Putamen (tissue), 1 donor: Measurements from ENCODE around the gene NHERF2.
A peak's percentile ranks its signal among the peaks of the same experiment; 100 is the strongest.

Experiments
- DNase-seq: peaks from one replicate; pipeline ENCODE4 v3.0.0-alpha.2; 2016; ENCODE audit warnings: low spot score

Gene NHERF2

DNA sequence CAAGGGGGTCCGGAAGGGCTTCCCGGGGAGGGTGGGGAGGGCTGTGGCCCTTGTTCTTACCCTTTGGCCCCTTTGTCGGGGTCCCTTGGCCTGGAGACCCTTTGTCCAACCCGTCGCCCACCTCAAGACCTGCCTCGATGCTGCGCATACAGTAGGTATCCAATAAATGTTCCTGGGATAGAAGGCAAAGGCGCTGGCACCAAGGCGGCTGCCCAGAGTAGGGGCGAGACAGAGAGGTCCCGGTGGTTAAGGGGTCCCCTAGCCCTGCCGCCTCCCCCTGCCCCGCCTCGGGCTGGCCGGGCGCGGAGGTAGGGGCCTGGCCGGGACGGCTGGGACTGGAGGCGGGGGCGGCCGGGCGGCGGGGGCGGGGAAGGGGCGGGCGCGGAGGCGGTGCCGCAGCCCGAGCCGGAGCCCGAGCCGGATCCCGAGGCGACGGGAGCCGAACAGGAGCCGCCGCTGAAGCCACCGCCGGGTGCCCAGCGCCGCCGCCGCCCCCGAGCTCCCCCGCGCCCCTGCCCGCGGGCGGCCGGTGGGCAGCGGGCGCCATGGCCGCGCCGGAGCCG is at the start of gene NHERF2:
Gene NHERF2, plus strand, starts transcription at position 442 of the 563 bp plus-strand sequence. Its CDS starts 104 bp downstream, at position 546.
- no peak for DNase-seq

DNA sequence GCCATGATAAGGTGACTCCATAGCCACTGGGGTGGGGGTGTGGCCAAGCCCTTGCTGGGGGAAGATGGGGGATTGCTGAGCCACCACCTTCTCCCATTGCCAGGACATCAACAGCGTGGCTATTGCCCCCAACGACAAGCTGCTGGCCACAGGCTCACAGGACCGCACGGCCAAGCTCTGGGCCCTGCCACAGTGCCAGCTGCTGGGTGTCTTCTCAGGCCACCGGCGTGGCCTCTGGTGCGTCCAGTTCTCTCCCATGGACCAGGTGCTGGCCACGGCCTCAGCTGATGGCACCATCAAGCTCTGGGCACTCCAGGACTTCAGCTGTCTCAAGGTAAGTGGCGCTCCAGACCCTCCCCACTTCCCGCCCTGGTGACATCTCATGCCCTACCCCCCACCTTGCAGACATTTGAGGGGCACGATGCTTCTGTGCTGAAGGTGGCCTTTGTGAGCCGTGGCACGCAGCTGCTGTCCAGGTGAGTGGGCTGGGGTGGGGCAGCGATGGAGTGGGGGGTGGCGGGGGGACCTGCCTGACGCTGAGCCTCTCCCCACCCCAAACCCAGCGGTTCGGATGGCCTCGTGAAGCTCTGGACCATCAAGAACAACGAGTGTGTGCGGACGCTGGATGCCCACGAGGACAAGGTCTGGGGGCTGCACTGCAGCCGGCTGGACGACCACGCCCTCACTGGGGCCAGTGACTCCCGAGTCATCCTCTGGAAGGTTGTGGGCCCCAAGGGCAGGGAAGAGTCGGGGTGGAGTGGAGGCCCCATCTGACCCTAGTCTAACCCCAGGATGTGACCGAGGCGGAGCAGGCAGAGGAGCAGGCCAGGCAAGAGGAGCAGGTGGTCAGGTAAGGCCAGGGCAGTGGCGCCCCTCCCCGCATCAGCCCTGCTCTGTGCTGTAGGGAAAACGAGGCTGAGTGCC is 49.5 kb upstream of the NHERF2 start:
- no peak for DNase-seq

DNA sequence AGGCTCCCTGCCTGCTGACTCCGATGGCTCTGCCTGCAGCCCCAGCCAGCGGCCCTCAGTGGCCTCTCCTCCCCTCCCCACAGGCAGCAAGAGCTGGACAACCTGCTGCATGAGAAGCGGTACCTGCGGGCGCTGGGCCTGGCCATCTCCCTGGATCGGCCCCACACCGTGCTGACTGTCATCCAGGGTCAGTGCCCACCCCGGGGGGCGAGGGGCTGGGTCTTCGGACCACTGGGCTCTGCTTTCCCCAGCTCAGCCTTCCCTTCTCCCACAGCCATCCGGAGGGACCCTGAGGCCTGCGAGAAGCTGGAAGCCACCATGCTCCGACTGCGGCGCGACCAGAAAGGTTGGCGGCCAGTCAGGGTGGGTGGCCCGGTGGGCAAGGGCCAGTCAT is 48.8 kb upstream of the NHERF2 start:
- DNase-seq = no peak

DNA sequence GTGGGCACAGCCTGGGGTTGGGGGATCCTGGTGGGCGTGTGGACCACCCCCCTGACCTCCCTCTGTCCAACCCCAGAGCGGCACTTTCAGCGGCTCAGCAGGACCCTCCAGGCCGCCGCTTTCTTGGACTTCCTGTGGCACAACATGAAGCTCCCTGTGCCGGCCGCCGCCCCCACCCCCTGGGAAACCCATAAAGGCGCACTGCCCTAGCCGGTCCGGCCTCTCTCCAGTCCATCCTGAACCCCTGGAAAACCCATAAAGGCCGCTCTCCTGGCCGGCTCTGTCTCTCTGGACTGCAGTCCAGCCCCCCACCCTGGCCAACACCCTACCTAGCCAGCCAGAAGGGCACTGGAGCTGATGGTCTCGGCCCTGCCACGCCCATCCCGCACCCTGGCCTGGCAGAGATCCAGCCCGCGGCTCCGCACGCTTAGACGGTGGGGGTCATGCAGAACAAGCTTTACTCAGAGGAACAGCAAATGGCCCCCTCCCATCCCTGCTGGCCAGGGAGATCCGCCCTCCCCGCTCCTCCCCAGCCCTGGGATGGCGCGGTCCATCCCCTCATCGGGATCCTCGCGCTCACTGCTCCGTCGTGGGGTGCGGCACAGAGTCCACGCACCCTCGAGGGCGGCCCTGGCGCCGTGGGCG is 48.1 kb upstream of the NHERF2 start:
- DNase-seq = no peak

DNA sequence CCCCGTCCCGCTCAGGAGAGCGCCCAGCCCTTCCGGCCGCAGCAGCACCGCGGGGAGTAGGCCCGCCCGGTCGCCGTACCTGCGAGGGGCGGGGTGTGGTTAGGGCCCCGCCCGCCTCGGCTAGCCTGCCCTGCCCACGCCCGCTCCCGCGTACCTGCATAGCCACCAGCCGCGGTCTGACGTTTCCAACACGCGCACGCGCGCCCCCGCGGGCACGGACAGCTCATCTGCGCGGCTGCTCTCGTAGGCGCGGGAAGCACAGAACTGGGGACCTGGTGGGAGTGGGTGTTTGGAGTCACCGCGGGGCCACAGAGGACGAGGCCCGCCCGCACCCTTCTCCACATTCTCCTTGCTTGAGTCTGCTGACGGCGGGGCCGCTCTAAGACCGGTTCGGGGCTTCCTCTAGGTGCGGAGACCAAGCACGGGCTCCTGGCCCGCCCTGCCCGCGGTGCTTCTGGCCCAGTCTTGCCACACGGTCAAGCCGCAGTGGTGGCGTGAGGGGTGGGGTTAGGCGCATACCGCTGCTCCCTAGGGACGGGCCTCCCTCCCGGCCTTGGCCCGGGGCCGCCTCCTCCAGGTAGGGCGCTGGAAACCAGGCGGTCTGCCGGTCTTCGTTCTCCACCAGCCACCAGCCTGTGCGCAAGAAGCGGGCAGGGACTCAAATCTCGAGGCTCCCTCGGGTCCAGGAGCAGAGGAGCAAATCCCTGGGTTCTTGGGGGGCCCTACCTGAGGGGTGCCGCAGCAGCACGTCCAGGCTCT is 47.3 kb upstream of the NHERF2 start:
- DNase-seq = no peak

DNA sequence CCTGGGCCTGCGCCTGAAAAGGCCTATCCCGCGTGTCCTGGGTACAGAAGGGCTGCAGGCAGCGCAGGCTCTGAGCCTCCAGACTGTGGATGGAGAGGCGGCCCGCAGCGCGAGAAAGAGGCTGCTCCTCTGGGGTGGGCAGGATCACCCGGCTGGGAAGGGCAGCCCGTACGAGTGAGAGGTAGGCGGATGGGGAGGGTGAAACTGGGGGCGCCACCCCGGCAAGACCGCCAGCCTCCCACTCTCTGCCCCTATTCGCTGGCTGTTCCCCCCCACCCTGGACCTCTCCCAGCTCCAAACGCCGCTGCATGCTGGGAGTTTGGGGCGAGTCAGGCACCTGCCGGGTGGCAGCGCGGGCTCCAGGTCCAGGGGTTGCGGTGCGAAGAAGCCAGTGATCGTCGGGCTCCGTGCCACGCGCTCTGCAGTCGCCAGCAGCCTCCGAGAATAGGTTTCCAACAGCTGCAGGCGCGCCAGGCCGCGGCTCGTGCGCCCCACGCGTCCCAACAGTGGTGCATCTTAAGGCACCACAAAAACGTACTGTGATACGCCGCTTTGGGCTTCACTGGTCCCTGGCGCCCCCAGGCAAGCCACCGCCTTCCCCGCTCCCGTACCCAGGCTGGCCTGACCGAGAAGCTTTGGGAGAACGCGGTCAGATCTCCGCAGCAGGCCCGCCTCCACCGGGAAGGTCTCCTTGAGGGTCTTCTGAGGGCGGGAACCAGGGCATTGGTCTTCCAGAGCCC is 46.5 kb upstream of the NHERF2 start:
- no peak for DNase-seq

DNA sequence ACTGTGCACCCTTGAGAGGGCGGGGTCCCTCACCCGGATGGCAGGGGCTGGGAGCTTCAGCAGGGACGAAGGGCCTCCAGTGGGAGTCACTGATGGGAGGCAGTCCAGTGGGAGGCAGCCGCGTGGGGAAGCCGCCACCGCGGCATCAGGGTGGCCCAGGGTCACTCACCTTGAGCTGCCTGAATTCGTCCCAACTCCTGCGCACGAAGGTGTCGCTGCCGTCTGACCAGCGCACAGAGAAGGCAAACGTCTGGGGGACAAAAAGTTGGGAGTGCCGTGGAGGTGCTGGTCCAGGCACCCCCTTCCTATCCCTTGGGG is 46.0 kb upstream of the NHERF2 start:
- no peak for DNase-seq

DNA sequence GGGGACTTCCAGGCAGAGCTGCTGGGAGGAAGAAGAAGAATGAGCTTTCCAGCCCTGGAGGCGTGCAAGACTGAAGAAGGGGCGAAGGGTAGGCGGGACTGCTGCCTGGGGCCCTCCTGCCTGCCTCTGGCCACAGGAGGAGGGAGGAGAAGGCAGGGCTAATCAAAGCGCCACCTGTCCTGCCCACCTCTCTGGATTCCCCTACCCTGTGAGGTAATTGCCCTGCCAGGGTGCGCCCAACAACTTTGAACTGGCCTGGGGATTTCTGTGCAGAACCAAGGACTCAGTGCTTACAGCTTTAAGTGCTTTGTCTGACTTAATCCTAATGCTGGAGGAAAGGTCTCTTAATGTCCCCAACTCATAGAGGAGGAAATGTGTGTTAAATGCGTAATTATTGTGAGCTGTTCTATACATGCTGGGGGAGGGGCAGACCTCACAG is 45.3 kb upstream of the NHERF2 start, which contains the start of gene NOXO1:
Gene NOXO1, minus strand, starts transcription at position 72 of the 439 bp plus-strand sequence. CDS start 290 bp downstream, outside the sequence.
- DNase-seq = no peak

DNA sequence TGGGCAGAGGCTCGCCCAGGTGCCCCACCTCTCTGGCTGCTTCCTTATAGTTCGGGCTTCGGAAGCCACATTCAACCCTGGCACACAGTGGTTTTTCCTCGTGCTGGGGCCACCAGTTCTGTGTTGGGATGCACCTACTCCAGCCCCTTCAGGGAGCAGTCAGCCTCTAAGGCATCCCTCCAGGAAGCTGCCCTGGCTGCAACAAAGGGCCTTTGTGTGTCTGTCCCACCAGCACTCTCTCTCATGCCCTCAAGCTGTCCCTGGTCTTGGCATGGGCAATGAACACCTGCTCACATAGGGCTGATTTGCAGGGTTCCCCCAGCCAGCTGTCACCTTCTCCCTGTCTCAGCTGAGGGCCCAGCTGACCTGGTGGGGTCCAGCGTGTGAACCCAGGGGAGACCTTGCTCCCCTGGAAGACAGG is 44.7 kb upstream of the NHERF2 start:
- DNase-seq = peak; percentile 32

DNA sequence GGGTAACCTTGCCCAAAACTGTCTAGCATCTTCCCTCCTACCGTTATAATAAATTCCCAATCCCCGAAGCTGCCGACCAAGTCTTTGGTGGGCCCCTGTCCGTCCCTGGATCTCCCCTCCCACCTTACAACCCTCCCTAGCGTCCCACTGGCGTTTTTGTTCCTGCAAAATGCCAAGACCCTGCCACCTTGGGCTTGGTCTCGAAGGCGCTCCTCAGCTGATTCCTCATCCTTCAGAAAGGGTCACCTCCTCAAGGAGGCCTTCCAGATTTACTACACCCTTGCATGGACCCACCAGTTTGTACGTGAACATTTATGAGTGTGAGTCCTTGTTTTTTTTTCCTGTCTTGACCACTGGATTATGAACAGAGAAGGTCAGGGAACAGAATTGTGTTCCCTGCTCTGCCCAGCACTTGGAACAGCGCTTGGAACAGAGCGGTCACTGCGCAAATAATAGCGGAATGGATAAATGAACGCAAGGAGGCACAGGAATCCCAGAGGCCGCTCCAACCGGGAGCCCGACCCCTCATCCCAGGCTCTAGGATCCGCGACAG is 43.6 kb upstream of the NHERF2 start:
- DNase-seq = no peak

DNA sequence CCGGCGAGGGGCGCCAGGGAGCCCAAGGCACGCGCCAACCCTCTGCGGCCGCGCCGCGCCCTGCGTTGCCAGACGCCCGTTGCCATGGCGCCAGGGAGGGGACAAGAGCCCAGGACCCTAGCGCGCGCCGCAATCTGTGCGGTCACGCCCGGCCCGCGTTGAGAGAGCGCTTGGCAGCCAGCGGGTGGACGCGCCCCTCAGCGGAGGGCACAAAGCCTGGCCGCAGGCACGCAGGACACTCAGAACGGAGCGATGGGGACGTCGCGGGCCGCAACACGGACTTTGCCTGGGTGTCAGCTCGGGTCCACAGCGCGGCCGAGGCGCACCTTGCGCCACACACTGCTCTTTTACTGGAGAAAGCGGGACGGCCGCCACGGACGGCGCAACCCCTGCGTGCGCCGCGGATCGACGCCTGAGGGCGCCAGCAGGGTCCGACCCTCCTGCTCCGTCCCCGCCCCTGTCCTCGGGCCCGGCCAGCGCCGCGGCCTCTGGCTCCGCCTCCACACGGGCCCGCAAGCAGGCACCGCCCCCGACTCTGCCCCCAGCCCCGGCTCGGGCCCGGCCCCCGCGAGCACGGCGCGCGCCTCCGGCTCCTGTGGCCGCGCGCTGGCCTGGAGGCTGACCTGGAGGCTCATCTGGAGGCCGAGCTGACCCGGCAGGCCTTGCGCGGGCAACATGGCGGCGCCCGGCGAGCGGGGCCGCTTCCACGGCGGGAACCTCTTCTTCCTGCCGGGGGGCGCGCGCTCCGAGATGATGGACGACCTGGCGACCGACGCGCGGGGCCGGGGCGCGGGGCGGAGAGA is 43.0 kb upstream of the NHERF2 start, which contains the start of gene GFER:
Gene GFER, plus strand, starts transcription at position 650 of the 803 bp plus-strand sequence. Its CDS starts 26 bp downstream, at position 676.
- DNase-seq = peak; percentile 92

DNA sequence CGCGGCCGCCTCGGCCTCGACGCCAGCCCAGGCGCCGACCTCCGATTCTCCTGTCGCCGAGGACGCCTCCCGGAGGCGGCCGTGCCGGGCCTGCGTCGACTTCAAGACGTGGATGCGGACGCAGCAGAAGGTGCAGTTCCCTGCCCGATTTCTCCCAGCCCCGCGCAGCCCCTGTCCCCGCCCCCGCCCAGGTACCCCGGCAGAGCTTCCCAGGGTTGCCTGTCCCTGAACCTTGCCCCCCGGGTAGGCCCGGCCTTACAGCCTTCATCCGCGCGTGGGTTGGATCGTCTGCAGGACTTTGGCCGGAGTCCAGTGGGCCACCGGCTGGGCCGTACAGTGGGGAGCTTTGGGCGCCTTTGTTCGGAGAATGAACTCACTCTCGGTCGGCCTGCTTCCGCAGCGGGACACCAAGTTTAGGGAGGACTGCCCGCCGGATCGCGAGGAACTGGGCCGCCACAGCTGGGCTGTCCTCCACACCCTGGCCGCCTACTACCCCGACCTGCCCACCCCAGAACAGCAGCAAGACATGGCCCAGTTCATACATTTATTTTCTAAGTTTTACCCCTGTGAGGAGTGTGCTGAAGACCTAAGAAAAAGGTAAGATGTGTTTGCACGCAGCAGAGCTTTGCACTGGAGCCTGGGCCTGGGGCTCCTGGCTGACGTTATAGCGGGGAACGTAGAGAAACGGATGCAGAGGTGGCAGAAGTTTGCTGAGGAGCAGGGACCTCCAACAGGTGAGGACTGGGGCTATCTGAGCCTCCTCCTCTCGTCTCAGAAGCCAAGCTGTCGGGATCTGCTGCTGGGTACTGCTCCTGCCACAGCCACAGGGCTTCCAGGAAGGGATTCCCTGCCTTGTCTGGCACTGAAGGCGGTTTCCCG is 42.1 kb upstream of the NHERF2 start:
- peak; percentile 31 for DNase-seq

DNA sequence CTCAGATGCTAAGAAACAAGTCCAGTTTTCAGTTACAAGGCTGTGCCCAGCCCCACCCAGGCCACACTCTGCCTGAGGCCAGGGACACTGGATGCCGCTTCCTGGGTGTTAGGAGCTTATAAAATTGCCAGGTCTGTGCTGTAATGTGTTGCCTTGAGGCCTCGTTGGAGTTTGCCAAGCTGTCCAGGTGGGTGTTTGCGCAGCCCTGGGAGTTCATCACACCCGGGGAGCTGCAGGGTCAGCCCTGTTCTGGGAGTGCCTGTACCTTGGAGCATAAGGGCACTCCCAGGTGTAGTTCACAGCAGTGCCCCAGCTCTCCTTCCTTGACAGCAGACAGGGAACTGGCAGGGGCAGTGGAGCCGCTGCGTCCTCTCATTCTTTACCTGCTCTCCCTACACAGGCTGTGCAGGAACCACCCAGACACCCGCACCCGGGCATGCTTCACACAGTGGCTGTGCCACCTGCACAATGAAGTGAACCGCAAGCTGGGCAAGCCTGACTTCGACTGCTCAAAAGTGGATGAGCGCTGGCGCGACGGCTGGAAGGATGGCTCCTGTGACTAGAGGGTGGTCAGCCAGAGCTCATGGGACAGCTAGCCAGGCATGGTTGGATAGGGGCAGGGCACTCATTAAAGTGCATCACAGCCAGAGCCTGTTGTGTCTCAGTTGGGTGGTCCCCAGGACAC is 41.1 kb upstream of the NHERF2 start:
- DNase-seq = no peak

DNA sequence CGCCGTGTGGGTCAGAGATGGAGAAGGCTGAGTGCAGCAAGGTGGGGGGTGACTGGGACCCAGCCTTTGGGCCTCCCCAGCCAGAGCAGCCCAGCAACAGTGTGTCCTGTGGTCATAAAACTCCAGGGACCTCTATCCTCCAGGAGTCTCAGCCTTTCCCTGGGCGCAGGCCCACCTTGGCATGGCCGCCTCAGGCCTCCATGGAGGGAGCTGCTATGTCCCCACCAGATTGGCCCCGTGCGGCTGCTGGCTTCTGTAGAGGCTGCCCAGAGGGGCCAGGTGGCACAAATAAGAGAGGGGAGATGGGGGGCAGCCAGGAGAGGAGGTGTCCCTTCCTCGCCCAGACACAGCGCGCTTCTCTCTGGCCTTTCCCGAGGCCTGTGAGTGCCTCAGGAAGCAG is 39.5 kb upstream of the NHERF2 start:
- no peak for DNase-seq

DNA sequence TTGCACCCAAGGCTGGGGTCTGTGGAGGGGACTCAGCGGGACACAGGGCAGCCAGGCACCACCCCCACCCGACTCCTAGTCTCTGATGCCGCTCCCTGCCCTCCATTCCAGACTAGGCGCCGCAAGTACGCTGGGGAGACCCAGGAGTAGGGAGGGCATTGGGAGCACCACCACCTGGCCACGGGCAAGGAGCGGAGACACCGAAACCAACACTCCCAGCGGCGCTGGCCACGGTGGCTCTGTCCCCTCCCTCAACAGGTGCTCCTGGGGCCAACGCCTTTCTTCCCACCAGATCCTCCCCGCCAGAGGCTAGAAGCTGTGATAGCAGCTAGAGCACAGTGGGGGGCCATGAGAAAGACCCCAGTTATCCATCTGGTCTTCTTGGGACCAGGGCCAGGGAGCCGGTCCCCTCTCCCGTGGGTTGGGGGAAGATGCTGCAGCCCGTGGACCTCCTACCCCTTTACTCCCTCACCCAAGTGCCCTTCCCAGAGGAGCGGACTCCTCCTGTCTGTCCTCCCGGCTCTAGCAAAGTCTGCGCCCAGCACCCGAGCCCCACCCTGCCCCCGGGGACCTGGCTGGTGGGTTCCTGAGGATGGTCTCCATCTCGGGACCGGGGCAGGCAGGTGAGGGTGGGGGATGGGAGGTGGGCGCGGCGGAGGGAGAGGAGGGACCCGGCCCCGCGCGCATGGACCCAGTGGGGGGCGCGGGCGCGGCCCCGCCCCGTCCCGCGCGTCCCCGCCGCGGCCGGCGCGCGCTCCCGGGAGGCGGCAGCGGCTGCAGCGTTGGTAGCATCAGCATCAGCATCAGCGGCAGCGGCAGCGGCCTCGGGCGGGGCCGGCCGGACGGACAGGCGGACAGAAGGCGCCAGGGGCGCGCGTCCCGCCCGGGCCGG is 37.2 kb upstream of the NHERF2 start, which contains the start of gene SYNGR3:
Gene SYNGR3, plus strand, starts transcription at position 762 of the 892 bp plus-strand sequence. CDS start 133 bp downstream, outside the sequence.
- no peak for DNase-seq

DNA sequence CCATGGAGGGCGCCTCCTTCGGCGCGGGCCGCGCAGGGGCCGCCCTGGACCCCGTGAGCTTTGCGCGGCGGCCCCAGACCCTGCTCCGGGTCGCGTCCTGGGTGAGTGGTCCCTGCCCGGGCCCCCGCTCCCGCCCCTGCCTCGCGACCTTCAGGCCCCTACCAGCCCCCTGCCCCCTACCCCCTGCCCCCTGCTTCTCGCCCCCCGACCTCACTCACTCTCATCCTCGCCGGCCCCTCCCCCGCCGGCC is 36.7 kb upstream of the NHERF2 start:
- no peak for DNase-seq

DNA sequence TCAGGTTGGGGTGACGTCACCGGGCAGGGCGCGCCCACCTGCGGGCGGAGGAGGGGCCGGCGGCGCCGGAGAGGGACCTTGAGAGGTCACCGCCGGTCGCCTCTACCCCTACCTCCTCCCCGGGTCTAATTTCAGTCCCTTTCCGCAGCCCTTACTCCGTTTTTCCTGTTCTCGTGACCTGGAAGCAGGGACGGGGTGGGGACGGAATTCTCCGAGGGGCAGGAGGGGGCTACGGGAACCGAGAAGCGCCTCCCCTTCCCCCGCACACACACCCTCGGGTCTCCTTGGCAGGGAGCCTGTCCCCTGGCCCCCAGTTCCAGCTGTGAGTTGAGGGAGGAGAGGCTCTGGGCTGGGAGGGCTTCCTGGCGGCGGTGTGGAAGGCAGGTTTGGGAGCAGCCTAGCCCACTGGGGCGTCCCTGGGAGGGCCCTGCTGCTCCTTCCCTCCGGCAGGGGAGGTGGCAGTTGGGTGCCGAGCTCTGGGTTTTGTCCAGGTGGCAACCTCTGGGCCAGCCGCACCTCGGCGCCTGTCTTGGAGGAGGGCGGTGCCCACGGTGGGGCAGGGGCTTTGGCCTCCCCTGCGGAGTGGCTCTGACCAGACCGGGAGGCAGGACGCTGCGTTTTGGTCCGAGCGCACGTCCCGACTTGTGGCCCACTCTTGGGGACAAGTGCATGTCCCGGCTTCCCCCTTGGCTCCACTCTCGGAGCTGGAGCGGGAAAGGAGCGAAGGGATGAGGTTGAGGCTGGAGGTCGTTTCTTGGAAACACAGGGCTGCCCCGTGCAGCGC is 36.2 kb upstream of the NHERF2 start:
- DNase-seq = no peak
